Activated naive CD8-positive, alpha-beta T cell (primary cell): ENCODE data around the gene NUDT14.

Experiments
- H3K27ac Mint-ChIP-seq: one replicate; pipeline ENCODE4 v1.8.0; 2021; ENCODE audit warnings: mixed read lengths
- H3K27me3 Mint-ChIP-seq: one replicate; pipeline ENCODE4 v1.8.0; 2021; ENCODE audit warnings: mixed read lengths
- H3K36me3 Mint-ChIP-seq: one replicate; pipeline ENCODE4 v1.8.0; 2021; ENCODE audit warnings: mixed read lengths
- H3K4me1 Mint-ChIP-seq: one replicate; pipeline ENCODE4 v1.8.0; 2021; ENCODE audit warnings: low read depth, mixed read lengths
- H3K4me3 Mint-ChIP-seq: one replicate; pipeline ENCODE4 v1.8.0; 2021; ENCODE audit warnings: mild to moderate bottlenecking, mixed read lengths
- H3K9me3 Mint-ChIP-seq: one replicate; pipeline ENCODE4 v1.8.0; 2021; ENCODE audit warnings: low read depth, mixed read lengths

NUDT14 gene

GRCh38 chr14:105154476-105154871 lies 26.6 kb downstream of the NUDT14 start:
- no peak overlapping the region for H3K27ac Mint-ChIP-seq
- H3K9me3 Mint-ChIP-seq, result no peaks in the 10 kb centered on the region
- no peak overlapping the region for H3K4me3 Mint-ChIP-seq
- H3K27me3 Mint-ChIP-seq, result no peaks in the 10 kb centered on the region
- H3K4me1 Mint-ChIP-seq, result no peaks in the 10 kb centered on the region
- no peaks in the 10 kb centered on the region for H3K36me3 Mint-ChIP-seq

DNA sequence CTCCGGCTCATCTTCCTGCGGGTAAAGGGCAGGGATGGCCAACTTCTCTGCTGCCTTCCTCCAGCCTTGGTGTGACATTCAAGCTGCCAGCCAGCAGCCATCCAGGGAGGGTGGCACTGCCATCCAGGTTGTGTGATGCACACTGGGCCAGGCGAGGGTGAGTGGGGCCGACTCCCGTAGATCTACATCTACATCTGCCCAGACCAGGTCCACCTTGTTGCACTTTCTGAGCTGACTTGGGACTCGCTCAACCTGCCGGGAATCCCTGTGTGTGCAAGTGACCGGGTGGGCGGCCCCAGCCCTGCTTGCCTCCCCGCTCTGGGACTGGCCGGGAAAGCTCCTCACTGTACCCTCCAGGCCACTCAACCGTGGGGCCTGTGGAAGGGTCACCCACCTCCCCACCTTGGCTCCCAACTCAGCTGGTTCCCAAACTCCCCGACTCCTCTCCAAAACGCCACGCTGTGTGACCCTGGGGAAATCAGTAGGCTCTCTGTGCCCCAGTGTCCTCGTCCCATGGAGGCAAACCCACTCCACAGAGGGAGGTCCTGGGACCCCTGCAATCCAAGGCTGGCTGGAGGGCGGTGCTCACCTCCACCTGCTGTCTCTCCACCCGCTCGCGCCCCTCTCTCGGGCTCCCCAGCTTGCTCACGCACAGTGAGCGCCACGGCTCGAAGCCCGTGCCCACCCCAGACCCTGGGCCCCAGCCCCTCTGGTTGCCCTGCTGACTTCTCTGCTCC lies 27.2 kb downstream of the NUDT14 start:
- Mint-ChIP-seq H3K9me3 (no peaks in the 10 kb centered on the region), H3K36me3 (no peaks in the 10 kb centered on the region), H3K4me1 (no peaks in the 10 kb centered on the region), H3K4me3 (no peak overlapping the region), H3K27ac (no peak overlapping the region), H3K27me3 (no peaks in the 10 kb centered on the region)

GRCh38 chr14:105153331-105153731 lies 27.8 kb downstream of the NUDT14 start:
- Mint-ChIP-seq H3K27me3 (no peaks in the 10 kb centered on the region), H3K36me3 (no peaks in the 10 kb centered on the region), H3K27ac (no peak overlapping the region), H3K9me3 (no peaks in the 10 kb centered on the region), H3K4me1 (no peaks in the 10 kb centered on the region), H3K4me3 (no peak overlapping the region)

DNA sequence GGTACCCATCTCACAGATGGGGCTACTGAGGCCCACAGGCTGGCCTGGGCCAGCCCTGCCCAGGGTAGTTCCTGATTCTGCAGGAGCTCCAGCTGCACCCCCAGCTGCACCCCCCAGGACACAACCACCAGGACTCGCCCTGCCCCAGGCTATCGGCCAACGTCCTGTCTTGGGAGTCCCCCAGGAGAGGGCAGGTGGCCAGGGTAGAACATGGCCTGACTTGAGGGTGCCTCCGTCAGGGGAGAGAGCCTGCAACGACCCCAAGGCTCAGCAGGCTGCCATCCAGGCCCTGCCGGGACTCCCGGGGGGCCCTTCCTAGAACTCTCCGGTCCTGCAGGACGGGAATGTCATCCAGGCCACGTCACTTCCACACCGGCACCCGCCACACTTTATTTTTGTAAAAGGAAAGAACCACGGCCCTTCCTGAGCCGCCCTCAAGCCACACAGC lies 28.3 kb downstream of the NUDT14 start:
- no peak overlapping the region for H3K27ac Mint-ChIP-seq
- H3K4me1 Mint-ChIP-seq, result no peaks in the 10 kb centered on the region
- H3K9me3 Mint-ChIP-seq, result no peaks in the 10 kb centered on the region
- H3K27me3 Mint-ChIP-seq, result no peaks in the 10 kb centered on the region
- H3K36me3 Mint-ChIP-seq, result no peaks in the 10 kb centered on the region
- H3K4me3 Mint-ChIP-seq, result no peak overlapping the region

DNA sequence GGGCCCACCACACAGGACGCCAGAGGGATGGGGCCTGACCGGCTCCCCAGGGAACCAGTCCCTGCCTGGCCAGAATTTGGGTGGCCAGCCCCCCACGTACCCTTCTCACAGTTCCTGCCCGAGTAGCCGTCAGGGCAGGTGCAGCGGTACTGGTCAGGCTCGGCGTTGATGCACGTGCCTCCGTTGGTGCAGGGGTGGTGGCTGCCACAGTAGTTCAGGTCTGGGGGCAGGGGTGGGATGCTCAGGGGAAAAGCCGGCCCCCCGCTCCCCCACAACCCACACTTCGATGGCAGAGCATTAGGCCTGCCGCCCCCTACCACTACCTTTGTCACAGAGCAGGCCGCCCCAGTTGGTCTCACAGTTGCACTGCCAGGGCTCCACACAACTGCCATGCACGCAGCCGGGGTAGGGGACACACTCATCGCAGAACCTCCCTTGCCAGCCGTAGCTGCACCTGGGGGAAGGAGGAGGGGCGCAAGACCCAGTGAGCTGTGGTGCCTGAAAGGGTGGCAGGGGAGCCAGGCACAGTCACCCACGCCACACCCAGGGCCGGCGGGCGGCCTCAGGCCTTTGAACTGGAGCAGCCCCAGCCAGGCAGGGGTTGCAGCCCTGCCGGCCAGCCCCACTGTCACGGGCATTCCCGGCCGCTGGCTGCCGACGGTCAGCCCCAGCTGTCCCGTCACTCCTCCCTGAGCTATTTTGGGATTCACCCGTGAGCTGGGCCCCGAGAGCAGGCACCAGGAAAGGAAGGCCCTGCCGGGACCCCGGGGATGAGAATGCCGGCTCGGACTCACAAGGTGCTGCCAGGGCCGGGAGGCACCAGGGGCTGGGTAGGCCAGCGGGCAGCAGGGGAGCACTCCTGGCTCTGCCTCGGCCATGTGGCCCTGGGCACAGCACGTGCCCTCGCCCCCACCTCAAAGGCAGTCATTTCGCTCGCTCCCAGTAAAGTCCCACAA lies 29.0 kb downstream of the NUDT14 start:
- Mint-ChIP-seq H3K9me3 (no peaks in the 10 kb centered on the region), H3K4me3 (no peak overlapping the region), H3K4me1 (no peaks in the 10 kb centered on the region), H3K27me3 (no peaks in the 10 kb centered on the region), H3K27ac (no peak overlapping the region), H3K36me3 (no peaks in the 10 kb centered on the region)

GRCh38 chr14:105151084-105151837 lies 29.9 kb downstream of the NUDT14 start:
- Mint-ChIP-seq H3K9me3 (no peaks in the 10 kb centered on the region), H3K4me3 (no peak overlapping the region), H3K36me3 (no peaks in the 10 kb centered on the region), H3K4me1 (no peaks in the 10 kb centered on the region), H3K27me3 (no peaks in the 10 kb centered on the region), H3K27ac (no peak overlapping the region)

GRCh38 chr14:105150368-105151083 lies 30.6 kb downstream of the NUDT14 start:
- H3K27me3 Mint-ChIP-seq, result no peaks in the 10 kb centered on the region
- H3K4me3 Mint-ChIP-seq, result no peak overlapping the region
- no peaks in the 10 kb centered on the region for H3K9me3 Mint-ChIP-seq
- no peak overlapping the region for H3K27ac Mint-ChIP-seq
- H3K4me1 Mint-ChIP-seq, result no peaks in the 10 kb centered on the region
- no peaks in the 10 kb centered on the region for H3K36me3 Mint-ChIP-seq

DNA sequence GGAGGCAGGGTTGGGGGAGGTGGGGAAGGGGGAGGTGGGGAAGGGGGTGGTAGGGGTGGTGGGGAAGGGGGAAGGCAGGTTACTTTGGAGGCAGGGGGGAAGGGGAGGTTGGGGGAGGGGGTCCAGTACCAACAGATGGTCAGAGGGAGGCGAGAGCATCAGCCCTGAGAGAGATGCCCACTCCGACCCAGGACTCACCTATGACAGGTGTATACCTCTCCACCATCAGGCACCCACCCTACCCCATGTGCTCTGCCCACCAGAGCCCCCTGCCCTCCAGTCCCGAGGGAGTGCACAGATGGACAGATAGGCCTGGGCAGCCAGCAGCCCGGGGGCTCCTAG lies 31.1 kb downstream of the NUDT14 start:
- Mint-ChIP-seq H3K4me3 (no peak overlapping the region), H3K36me3 (no peaks in the 10 kb centered on the region), H3K4me1 (no peaks in the 10 kb centered on the region), H3K27me3 (no peaks in the 10 kb centered on the region), H3K27ac (no peak overlapping the region), H3K9me3 (no peaks in the 10 kb centered on the region)

GRCh38 chr14:105149146-105149781 lies 31.8 kb downstream of the NUDT14 start:
- Mint-ChIP-seq H3K4me3 (no peak overlapping the region), H3K27me3 (no peaks in the 10 kb centered on the region), H3K9me3 (no peaks in the 10 kb centered on the region), H3K27ac (no peak overlapping the region), H3K4me1 (no peaks in the 10 kb centered on the region), H3K36me3 (no peaks in the 10 kb centered on the region)

GRCh38 chr14:105148604-105149145 lies 32.4 kb downstream of the NUDT14 start:
- H3K4me3 Mint-ChIP-seq, result no peak overlapping the region
- H3K4me1 Mint-ChIP-seq, result no peaks in the 10 kb centered on the region
- H3K9me3 Mint-ChIP-seq, result no peaks in the 10 kb centered on the region
- H3K27ac Mint-ChIP-seq, result no peak overlapping the region
- no peaks in the 10 kb centered on the region for H3K27me3 Mint-ChIP-seq
- no peaks in the 10 kb centered on the region for H3K36me3 Mint-ChIP-seq

DNA sequence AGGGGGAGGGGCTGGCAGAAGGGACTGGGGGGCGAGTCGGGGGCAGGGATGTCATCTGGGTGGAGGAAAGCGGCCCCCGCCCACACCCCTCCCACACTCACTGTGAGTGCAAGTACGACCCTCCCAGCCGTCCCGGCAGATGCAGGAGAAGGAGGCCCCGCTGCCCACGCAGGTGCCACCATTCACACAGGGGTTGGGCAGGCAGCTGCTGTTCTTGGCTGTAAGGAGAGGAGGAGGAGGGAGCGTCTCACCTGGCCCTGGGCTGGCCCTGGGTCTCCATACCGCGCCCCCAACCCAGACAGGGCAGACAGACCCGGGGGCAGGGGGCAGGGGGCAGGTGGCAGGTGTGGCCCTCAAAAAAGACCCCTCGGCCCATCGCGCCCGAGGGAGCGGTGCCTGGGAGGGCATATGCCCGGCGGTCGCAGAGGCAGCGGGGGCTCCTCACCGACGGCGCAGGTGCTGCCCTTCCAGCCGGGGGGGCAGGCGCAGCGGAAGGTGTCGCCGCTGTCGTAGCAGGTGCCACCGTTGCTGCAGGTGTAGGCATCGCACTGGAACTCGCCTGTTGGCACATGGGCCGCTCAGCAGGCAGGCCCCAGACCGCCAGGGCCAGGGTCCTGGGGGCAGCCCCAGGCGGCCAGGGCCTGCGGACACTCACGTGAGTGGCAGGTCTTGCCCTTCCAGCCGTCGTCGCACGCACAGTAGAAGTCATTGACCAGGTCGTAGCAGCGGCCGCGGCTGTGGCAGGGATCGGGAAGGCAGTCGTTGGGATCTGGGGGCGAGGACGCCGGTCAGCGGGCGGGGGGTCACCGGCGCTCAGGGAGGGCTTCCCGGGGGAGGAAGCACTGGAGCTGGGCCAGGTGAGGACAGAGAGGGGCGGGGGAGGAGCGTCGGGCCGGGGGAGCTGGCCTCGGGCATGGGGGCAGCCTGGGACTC lies 33.2 kb downstream of the NUDT14 start:
- Mint-ChIP-seq H3K9me3 (no peaks in the 10 kb centered on the region), H3K27me3 (no peaks in the 10 kb centered on the region), H3K36me3 (no peaks in the 10 kb centered on the region), H3K27ac (no peak overlapping the region), H3K4me3 (no peak overlapping the region), H3K4me1 (no peaks in the 10 kb centered on the region)

DNA sequence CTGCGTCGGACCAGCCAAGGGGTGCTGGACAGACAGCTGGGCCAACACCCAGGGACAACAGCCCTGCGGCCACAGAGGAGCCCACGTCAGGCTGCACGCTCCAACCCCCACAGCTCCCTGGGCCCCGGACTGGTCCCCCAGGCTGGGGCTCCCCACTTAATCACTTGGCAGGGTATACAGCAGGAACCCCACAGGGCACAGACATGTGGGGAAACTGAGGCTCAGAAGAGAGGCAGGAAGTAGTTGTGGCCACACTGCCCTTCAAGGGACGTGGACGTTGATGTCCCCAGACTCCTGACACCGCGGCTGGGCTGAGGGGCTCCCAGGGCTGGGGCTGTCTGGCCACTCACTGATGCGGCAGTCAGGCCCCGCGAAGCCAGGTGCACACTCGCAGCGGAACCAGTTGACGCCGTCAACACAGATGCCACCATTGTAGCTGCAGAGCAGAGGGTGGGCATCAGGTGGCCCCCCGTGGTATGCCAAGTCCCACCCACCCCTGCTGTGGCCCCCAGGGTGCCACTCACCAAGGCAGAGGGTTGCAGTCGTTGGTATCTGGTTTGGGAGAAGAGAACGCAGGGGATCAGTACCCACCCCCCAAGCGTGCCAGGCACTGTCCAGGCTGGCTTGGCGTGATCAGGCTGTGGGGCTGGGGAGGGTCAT lies 34.0 kb downstream of the NUDT14 start:
- Mint-ChIP-seq H3K36me3 (no peaks in the 10 kb centered on the region), H3K9me3 (no peaks in the 10 kb centered on the region), H3K4me1 (no peaks in the 10 kb centered on the region), H3K27ac (no peak overlapping the region), H3K27me3 (no peaks in the 10 kb centered on the region), H3K4me3 (no peak overlapping the region)
